Subcutaneous adipose tissue (tissue), 4 donors: ENCODE measurements around the gene SLAMF6. TPM values are rescaled to one million over a fixed set of nuclear protein-coding genes. Genes with fewer than 3 reads are reported as not detected.

Experiments
- CTCF ChIP-seq: fragments of 450-650 bp; IDR thresholded peaks from one replicate; pipeline ENCODE4 v1.5.1; 2016; ENCODE audit warnings: low read depth, mild to moderate bottlenecking, control low read depth, antibody characterized with exemption, moderate library complexity
- total RNA-seq, 4 donors: library from RNA; depleted of rRNA; stranded (reverse); fragments of >200 nt; gene quantifications; one replicate each; pipeline ENCODE4 v1.1.0, GENCODE V29; 2016

Gene SLAMF6
- total RNA-seq, 4 donors from 2014 or later: 0.65 to 7.0 (median 1.7) TPM

DNA sequence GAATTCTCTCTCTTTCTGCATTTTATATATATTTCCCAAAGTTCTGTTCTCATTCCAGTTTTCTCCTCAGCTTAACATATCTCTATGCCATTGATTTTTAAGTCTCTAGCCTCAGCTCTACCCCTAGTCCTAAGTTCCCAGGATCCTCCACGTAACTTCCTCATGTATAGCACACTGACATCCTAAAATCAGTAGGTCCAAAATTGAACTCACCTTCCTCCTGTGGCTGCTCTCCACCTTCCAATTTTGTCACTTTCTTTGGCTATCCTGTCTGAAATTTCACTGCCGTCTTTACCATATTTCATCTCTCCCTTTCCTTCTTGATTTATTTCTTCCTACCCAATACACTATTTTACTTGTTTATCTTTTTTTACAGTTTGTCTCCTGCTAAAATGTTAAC is 1.5 kb downstream of the SLAMF6 start:
- TF ChIP-seq CTCF: no peak

- TF ChIP-seq CTCF: no peak
Measured at GRCh38 chr1:160520999-160521398, 2.1 kb downstream of the SLAMF6 start.

DNA sequence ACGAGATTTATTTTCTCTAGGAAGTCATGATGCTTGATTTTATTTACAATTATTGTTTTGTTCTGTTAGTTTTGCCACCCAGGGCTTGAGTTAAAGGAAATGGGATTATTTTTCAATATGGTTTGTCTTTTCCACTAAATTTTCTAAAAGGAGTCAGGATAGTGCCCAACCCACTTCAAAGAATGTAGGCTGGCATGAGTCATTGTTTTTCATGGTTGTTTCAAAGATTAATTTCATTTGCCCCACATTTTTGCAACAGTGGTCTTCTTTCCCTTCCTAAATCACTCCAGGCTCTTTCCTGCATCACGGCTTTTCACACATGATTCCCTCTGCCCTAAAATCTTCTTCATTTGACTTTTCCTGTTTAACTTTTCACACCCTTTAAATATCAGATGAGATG is 2.5 kb downstream of the SLAMF6 start:
- TF ChIP-seq CTCF: no peak

GRCh38 chr1:160519642-160520435 is 3.2 kb downstream of the SLAMF6 start:
- TF ChIP-seq CTCF: no peak

- TF ChIP-seq CTCF: no peak
Measured at GRCh38 chr1:160504651-160505050, 18.4 kb downstream of the SLAMF6 start.

- TF ChIP-seq CTCF: no peak
Measured at GRCh38 chr1:160503087-160503486, 20.0 kb downstream of the SLAMF6 start.

GRCh38 chr1:160500321-160500990 is 22.6 kb downstream of the SLAMF6 start:
- TF ChIP-seq CTCF: no peak
